GM23248 (cell line): ENCODE data around the gene DSC1. TPM values are rescaled to one million over a fixed set of nuclear protein-coding genes. Genes with fewer than 3 reads are reported as not detected.

Source experiments
- DNase-seq: peaks from one replicate; pipeline ENCODE4 v3.0.0-alpha.2; 2015
- H2AFZ ChIP-seq: fragments of 200-600 bp; sonication (generic); 2 replicates; pipeline ENCODE4 v1.6.1; 2016; ENCODE audit warnings: antibody characterized with exemption
- H3F3A ChIP-seq: fragments of 200-600 bp; sonication (generic); 2 replicates; pipeline ENCODE4 v1.6.1; 2016; ENCODE audit warnings: mild to moderate bottlenecking, antibody characterized with exemption, mixed run types; ENCODE audit not compliant: insufficient read depth
- H3K27ac ChIP-seq: fragments of 200-600 bp; sonication (generic); 2 replicates; pipeline ENCODE4 v1.5.1; 2016; ENCODE audit warnings: mild to moderate bottlenecking
- H3K27me3 ChIP-seq: fragments of 200-600 bp; sonication (generic); replicated peaks from 2 replicates; pipeline ENCODE4 v1.6.1; 2016; ENCODE audit warnings: mild to moderate bottlenecking; ENCODE audit not compliant: insufficient read depth
- H3K36me3 ChIP-seq: fragments of 200-600 bp; sonication (generic); 2 replicates; pipeline ENCODE4 v1.6.1; 2016; ENCODE audit warnings: low read depth, mild to moderate bottlenecking
- H3K4me1 ChIP-seq: fragments of 200-600 bp; sonication (generic); 2 replicates; pipeline ENCODE4 v1.6.1; 2016; ENCODE audit warnings: mild to moderate bottlenecking; ENCODE audit not compliant: insufficient read depth
- H3K4me2 ChIP-seq: fragments of 200-600 bp; sonication (generic); one replicate; pipeline ENCODE4 v1.6.1; 2016; ENCODE audit warnings: mild to moderate bottlenecking; ENCODE audit not compliant: unreplicated experiment
- H3K4me3 ChIP-seq: fragments of 200-600 bp; sonication (generic); 2 replicates; pipeline ENCODE4 v1.5.1; 2016; ENCODE audit warnings: mild to moderate bottlenecking
- H3K79me2 ChIP-seq: fragments of 200-600 bp; sonication (generic); 2 replicates; pipeline ENCODE4 v1.6.1; 2016; ENCODE audit warnings: mild to moderate bottlenecking; ENCODE audit not compliant: insufficient read depth
- H3K9ac ChIP-seq: fragments of 200-600 bp; sonication (generic); 2 replicates; pipeline ENCODE4 v1.6.1; 2016; ENCODE audit warnings: mild to moderate bottlenecking
- H3K9me2 ChIP-seq: fragments of 200-600 bp; sonication (generic); 2 replicates; pipeline ENCODE4 v1.6.1; 2016; ENCODE audit warnings: mixed run types, mild to moderate bottlenecking, moderate library complexity; ENCODE audit not compliant: insufficient read depth
- H3K9me3 ChIP-seq: fragments of 200-600 bp; sonication (generic); one replicate; pipeline ENCODE4 v1.6.1; 2017; ENCODE audit warnings: low read depth
- H4K20me1 ChIP-seq: fragments of 200-600 bp; sonication (generic); 2 replicates; pipeline ENCODE4 v1.6.0; 2016; ENCODE audit not compliant: insufficient read depth
- EZH2 ChIP-seq: fragments of 200-600 bp; sonication (generic); IDR thresholded peaks from 2 replicates; pipeline ENCODE4 v1.6.1; 2018; ENCODE audit warnings: antibody characterized with exemption, mild to moderate bottlenecking; ENCODE audit not compliant: insufficient read depth, poor library complexity, severe bottlenecking
- EZH2phosphoT487 ChIP-seq: fragments of 200-600 bp; sonication (generic); IDR thresholded peaks from 2 replicates; pipeline ENCODE4 v1.6.1; 2018; ENCODE audit warnings: antibody characterized with exemption, moderate library complexity, mild to moderate bottlenecking, low read depth; ENCODE audit not compliant: insufficient read depth
- whole genome bisulfite sequencing, 2 experiments: methylation state at CpG; one replicate each; pipeline ENCODE4 v1.1.6; 2015 to 2017; ENCODE audit warnings: low lambda C conversion rate in 2 of 2, low coverage in 1 of 2; ENCODE audit errors: missing lambda C conversion rate in 2 of 2; 5-methylcytosine and 5-hydroxymethylcytosine counted together
- in situ Hi-C: fragments of 300-500 bp; cut with MboI; formaldehyde crosslinking; loops from 2 replicates; pipeline ENCODE4 v1.15.0; 2020
- polyA plus RNA-seq: library from polyadenylated mRNA; unstranded; fragments of >200 nt; fragmentation: Nextera tagmentation; extraction: Ambion mirVana; gene quantifications from 2 replicates; pipeline ENCODE4 v1.2.1, GENCODE V29; 2016
- total RNA-seq: library from RNA; depleted of rRNA; stranded (reverse); fragments of >200 nt; shearing (Covaris generic); gene quantifications from 2 replicates; pipeline ENCODE4 v1.2.3, GENCODE V29; 2014

DSC1 gene
- total and polyA plus RNA-seq, 2 experiments from 2014 or later: not detected

DNA sequence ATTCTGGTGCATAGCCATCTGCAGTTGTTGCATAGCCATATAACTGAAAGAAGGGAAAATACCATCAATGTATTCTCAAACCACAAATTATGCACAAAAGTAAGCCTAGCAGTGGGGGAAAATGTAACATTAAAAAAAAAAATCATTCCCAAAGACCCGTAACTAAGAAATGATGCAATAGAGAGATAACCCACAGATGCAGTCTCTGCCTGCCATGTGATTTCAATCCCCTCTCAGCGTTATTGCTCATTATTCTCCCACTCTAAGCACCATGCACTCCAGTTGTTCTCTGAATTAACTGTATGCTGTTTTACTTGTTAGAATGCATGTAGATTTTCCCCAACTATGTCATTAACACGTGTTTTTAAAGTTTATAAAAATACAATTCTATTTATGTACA is 14.1 kb downstream of the DSC1 start:
- Histone ChIP-seq H3K36me3 (no peaks in the 10 kb centered on the region), H3K27ac (no peak overlapping the region), H2AFZ (no peak overlapping the region), H3K9ac (no peak overlapping the region), H3K27me3 (no peaks in the 10 kb centered on the region), H3K4me2 (no peak overlapping the region), H4K20me1 (no peaks in the 10 kb centered on the region), H3K9me3 (no peaks in the 10 kb centered on the region), H3K4me1 (no peaks in the 10 kb centered on the region), H3K9me2 (no peaks in the 10 kb centered on the region), H3K4me3 (no peak overlapping the region), H3K79me2 (no peaks in the 10 kb centered on the region), H3F3A (no peaks in the 10 kb centered on the region)
- DNase-seq: no peak
- 1 to 2% methylated on average over 3 of the region's 3 CpGs for WGBS, 2 experiments
- TF ChIP-seq EZH2 (no peak), EZH2phosphoT487 (no peak)
- in situ Hi-C loops: loop anchor here (10.0 kb wide), 1 partner anchor 56 kb away; no protein-coding TSS in a partner anchor

DNA sequence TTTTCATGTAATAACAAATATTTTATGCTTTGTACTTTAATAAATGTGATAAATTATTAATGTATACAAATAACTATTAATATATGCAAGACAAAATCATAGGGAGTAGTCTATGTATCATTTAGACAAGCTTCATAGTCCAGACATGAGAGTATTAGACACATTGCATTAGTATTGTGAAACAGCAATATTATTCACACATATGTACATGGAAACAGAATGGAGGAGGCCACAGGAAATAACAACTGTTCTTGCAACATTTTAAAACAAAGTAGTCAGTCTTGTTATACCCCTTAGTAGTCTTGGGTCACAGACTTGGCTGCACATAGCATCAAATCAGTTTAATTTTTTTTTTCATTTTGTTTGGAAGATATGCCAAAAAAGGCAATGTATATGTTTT is 15.8 kb downstream of the DSC1 start:
- in situ Hi-C loops: loop anchor here (10.0 kb wide), 1 partner anchor 58 kb away; no protein-coding TSS in a partner anchor
- DNase-seq: no peak
- H3K4me2 ChIP-seq: no peak overlapping the region
- H3K9me2 ChIP-seq: no peaks in the 10 kb centered on the region
- no peaks in the 10 kb centered on the region for H3K79me2 ChIP-seq
- H3K27me3 ChIP-seq: no peaks in the 10 kb centered on the region
- no peaks in the 10 kb centered on the region for H3F3A ChIP-seq
- H3K4me3 ChIP-seq: no peak overlapping the region
- no peaks in the 10 kb centered on the region for H3K9me3 ChIP-seq
- H4K20me1 ChIP-seq: no peaks in the 10 kb centered on the region
- TF ChIP-seq EZH2phosphoT487: no peak
- H2AFZ ChIP-seq: no peak overlapping the region
- H3K36me3 ChIP-seq: no peaks in the 10 kb centered on the region
- no peak overlapping the region for H3K9ac ChIP-seq
- H3K4me1 ChIP-seq: no peaks in the 10 kb centered on the region
- no peak overlapping the region for H3K27ac ChIP-seq

DNA sequence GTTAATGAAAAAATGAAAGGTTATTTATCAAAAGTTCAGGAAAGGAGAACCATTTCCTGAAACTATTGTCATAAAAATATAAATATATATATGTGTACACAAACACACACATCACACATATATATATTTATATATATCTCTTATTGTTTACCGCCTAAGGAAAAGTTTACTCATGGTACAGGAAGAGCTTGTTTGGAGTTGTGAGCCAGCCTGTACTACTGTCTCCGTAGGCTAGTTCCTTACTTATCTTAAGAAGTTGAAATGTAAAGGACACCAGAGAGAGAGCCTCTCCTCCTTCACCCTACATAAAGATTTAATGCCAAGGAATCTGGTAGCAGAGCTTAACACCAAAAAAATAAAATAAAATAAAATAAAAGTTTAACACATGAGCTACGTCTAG is 19.6 kb downstream of the DSC1 start:
- whole genome bisulfite sequencing, 2 experiments: 34% methylated on average over 3 of the region's 3 CpGs
- Histone ChIP-seq H3K9me3 (no peaks in the 10 kb centered on the region), H4K20me1 (no peaks in the 10 kb centered on the region), H3K27ac (no peak overlapping the region), H3K4me2 (no peak overlapping the region), H2AFZ (no peak overlapping the region), H3K9me2 (no peaks in the 10 kb centered on the region), H3K4me1 (no peaks in the 10 kb centered on the region), H3K9ac (no peak overlapping the region), H3K79me2 (no peaks in the 10 kb centered on the region), H3K4me3 (no peak overlapping the region), H3K27me3 (no peaks in the 10 kb centered on the region), H3K36me3 (no peaks in the 10 kb centered on the region), H3F3A (no peaks in the 10 kb centered on the region)
- TF ChIP-seq EZH2 (no peak), EZH2phosphoT487 (no peak)
- in situ Hi-C loops: loop anchor here (10.0 kb wide), 1 partner anchor 62 kb away; no protein-coding TSS in a partner anchor
- DNase-seq: no peak

DNA sequence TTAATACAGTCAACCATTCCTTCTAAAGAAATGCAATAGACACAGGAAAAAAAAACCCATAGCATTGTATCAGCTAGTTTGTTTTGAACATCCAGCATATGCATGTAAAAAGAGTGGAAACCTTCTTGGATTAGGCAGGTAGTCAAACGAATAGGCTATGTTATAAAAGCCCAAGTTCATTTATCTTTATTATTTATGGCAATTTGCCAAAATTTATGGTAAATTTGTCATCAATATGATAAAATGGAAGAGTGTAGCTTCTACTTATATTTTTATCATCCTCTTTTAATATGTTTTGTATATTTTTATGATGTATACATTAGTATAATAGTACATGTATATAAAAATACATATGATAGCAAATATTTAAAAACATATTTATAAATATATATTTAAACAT is 23.9 kb downstream of the DSC1 start:
- Histone ChIP-seq H3K27me3 (no peaks in the 10 kb centered on the region), H3K36me3 (no peaks in the 10 kb centered on the region), H3K9me3 (no peaks in the 10 kb centered on the region), H3K4me2 (no peak overlapping the region), H3K79me2 (no peaks in the 10 kb centered on the region), H3K4me1 (no peaks in the 10 kb centered on the region), H3F3A (no peaks in the 10 kb centered on the region), H3K9me2 (no peaks in the 10 kb centered on the region), H2AFZ (no peak overlapping the region), H4K20me1 (no peaks in the 10 kb centered on the region), H3K27ac (no peak overlapping the region), H3K9ac (no peak overlapping the region), H3K4me3 (no peak overlapping the region)
- TF ChIP-seq EZH2 (no peak), EZH2phosphoT487 (no peak)
- in situ Hi-C loops: no loop called here
- WGBS, 2 experiments: 0 to 8% methylated on average over 1 of the region's 1 CpG
- no peak for DNase-seq

DNA sequence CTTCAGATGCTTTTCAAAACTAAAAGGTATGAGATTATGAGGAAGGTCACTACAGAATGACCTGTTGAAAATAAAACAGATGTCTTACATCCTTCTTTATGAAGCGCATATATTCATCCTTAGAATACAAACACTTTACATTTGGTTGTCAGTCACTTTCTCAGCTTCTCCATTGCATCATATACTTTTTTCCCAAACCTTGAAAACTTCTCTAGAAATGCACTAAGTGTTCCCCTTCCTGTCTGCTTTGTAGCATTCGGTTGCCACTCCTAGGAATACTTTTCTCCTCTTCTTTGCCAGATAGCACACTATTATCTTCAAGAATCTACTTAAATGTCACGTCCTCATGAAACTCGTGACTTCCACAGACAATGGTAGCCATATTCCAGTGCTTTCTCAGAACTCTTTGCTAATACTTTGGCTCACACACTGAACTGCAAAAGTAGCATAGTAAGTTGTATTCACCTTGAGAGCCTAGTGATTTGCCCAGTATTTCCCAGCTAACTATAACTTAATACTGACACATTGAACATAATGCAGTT is 27.6 kb downstream of the DSC1 start:
- Histone ChIP-seq H3K9me2 (no peaks in the 10 kb centered on the region), H3K27me3 (no peaks in the 10 kb centered on the region), H3K79me2 (no peaks in the 10 kb centered on the region), H3K4me2 (no peak overlapping the region), H3K9ac (no peak overlapping the region), H3K4me1 (no peaks in the 10 kb centered on the region), H3K9me3 (no peaks in the 10 kb centered on the region), H2AFZ (no peak overlapping the region), H3K27ac (no peak overlapping the region), H3K36me3 (no peaks in the 10 kb centered on the region), H3K4me3 (no peak overlapping the region), H3F3A (no peaks in the 10 kb centered on the region), H4K20me1 (no peaks in the 10 kb centered on the region)
- 18 to 27% methylated on average over 4 of the region's 4 CpGs for WGBS, 2 experiments
- in situ Hi-C loops: no loop called here
- TF ChIP-seq EZH2phosphoT487 (no peak), EZH2 (no peak)
- DNase-seq: no peak
